GM18508 (cell line): Measurements from ENCODE around the gene MARCHF10.

Source experiments
- ATAC-seq: cut with Tn5 transposase; IDR thresholded peaks from one replicate; pipeline ENCODE4 v1.9.1; 2021; ENCODE audit warnings: moderate number of reproducible peaks; ENCODE audit not compliant: insufficient read depth, unreplicated experiment

Gene MARCHF10

GRCh38 chr17:62823111-62823893 lies 15.2 kb upstream of the MARCHF10 start:
- no peak for ATAC-seq

GRCh38 chr17:62822080-62822904 lies 14.2 kb upstream of the MARCHF10 start:
- no peak for ATAC-seq

GRCh38 chr17:62821189-62822079 lies 13.3 kb upstream of the MARCHF10 start:
- ATAC-seq: no peak

- no peak for ATAC-seq
These were observed 11.6 kb upstream of the MARCHF10 start for GRCh38 chr17:62819511-62820221.

- no peak for ATAC-seq
These were observed 10.4 kb upstream of the MARCHF10 start for GRCh38 chr17:62818526-62818925.

GRCh38 chr17:62816282-62816839 lies 8.2 kb upstream of the MARCHF10 start:
- no peak for ATAC-seq

- ATAC-seq: no peak
These were observed 1.5 kb upstream of the MARCHF10 start for GRCh38 chr17:62809656-62810055.

GRCh38 chr17:62808576-62808970 lies 459 bp upstream of the MARCHF10 start:
- no peak for ATAC-seq

- ATAC-seq: no peak
These were observed 2.9 kb downstream of the MARCHF10 start for GRCh38 chr17:62805234-62805633.

GRCh38 chr17:62804822-62805221 lies 3.3 kb downstream of the MARCHF10 start:
- ATAC-seq: no peak

- ATAC-seq: no peak
These were observed 4.1 kb downstream of the MARCHF10 start for GRCh38 chr17:62804025-62804424.

GRCh38 chr17:62802561-62803205 lies 5.4 kb downstream of the MARCHF10 start:
- no peak for ATAC-seq

GRCh38 chr17:62801553-62802114 lies 6.5 kb downstream of the MARCHF10 start:
- ATAC-seq: no peak

GRCh38 chr17:62800585-62800984 lies 7.5 kb downstream of the MARCHF10 start:
- no peak for ATAC-seq

- no peak for ATAC-seq
These were observed 10.2 kb downstream of the MARCHF10 start for GRCh38 chr17:62797959-62798358.

- ATAC-seq: no peak
These were observed 11.8 kb downstream of the MARCHF10 start for GRCh38 chr17:62796291-62796690.

GRCh38 chr17:62794666-62794971 lies 13.5 kb downstream of the MARCHF10 start:
- ATAC-seq: no peak

GRCh38 chr17:62793919-62794665 lies 14.0 kb downstream of the MARCHF10 start:
- ATAC-seq: no peak
